Measurements from ENCODE around the gene ICE1.
"Not testable (repeated sequence)": the region's sequence is repeated elsewhere in the genome, so short reads cannot be mapped to it uniquely, and the experiment has no call there.

Gene ICE1

GRCh38 chr5:5432020-5432707, 9.7 kb downstream of the ICE1 start:
- no peak for DNase-seq (ENCODE audit: insufficient read length, low spot score)
- FAIRE-seq: peak; percentile 40

- no peak for FAIRE-seq
These were observed 13.8 kb downstream of the ICE1 start for GRCh38 chr5:5436203-5436760.

GRCh38 chr5:5437227-5438172, 15.0 kb downstream of the ICE1 start:
- DNase-seq (ENCODE audit: insufficient read length, low spot score): no peak
- FAIRE-seq: no peak

More at GRCh38 chr5:5436203-5436760, 13.8 kb downstream of the ICE1 start:
- DNase-seq (ENCODE audit: insufficient read length, low spot score): no peak

- FAIRE-seq (no peak), DNase-seq (ENCODE audit: insufficient read length, low spot score) (no peak)
These were observed 29.4 kb downstream of the ICE1 start for GRCh38 chr5:5451863-5452262.

GRCh38 chr5:5453131-5453530, 30.7 kb downstream of the ICE1 start:
- DNase-seq (ENCODE audit: insufficient read length, low spot score) (no peak), FAIRE-seq (no peak)

- DNase-seq (ENCODE audit: insufficient read length, low spot score) (no peak), FAIRE-seq (no peak)
These were observed 31.9 kb downstream of the ICE1 start for GRCh38 chr5:5454391-5454790.

- FAIRE-seq: no peak
These were observed 34.4 kb downstream of the ICE1 start for GRCh38 chr5:5456858-5457257.

GRCh38 chr5:5460311-5460710, 37.8 kb downstream of the ICE1 start:
- DNase-seq (ENCODE audit: insufficient read length, low spot score): no peak

More at GRCh38 chr5:5456858-5457257, 34.4 kb downstream of the ICE1 start:
- DNase-seq (ENCODE audit: insufficient read length, low spot score): no peak

GRCh38 chr5:5461012-5461411, 38.5 kb downstream of the ICE1 start:
- no peak for FAIRE-seq
- DNase-seq (ENCODE audit: insufficient read length, low spot score): no peak

More at GRCh38 chr5:5460311-5460710, 37.8 kb downstream of the ICE1 start:
- FAIRE-seq: no peak

- FAIRE-seq: no peak
- no peak for DNase-seq (ENCODE audit: insufficient read length, low spot score)
These were observed 41.7 kb downstream of the ICE1 start for GRCh38 chr5:5464036-5464715.

- FAIRE-seq (no peak), DNase-seq (ENCODE audit: insufficient read length, low spot score) (no peak)
These were observed 43.8 kb downstream of the ICE1 start for GRCh38 chr5:5466227-5466626.

GRCh38 chr5:5467737-5468136, 45.3 kb downstream of the ICE1 start:
- FAIRE-seq: no peak
- DNase-seq (ENCODE audit: insufficient read length, low spot score): no peak

- DNase-seq (ENCODE audit: insufficient read length, low spot score): no peak
- FAIRE-seq: no peak
These were observed 48.5 kb downstream of the ICE1 start for GRCh38 chr5:5470933-5471332.

GRCh38 chr5:5473226-5473625, 50.7 kb downstream of the ICE1 start:
- DNase-seq (ENCODE audit: insufficient read length, low spot score) (no peak), FAIRE-seq (no peak)

- DNase-seq (ENCODE audit: insufficient read length, low spot score): no peak
- FAIRE-seq: no peak
These were observed 52.5 kb downstream of the ICE1 start for GRCh38 chr5:5474961-5475360.

GRCh38 chr5:5475975-5476374, 53.5 kb downstream of the ICE1 start:
- DNase-seq (ENCODE audit: insufficient read length, low spot score) (no peak), FAIRE-seq (no peak)

GRCh38 chr5:5479578-5479977, 57.1 kb downstream of the ICE1 start:
- not testable (repeated sequence) for FAIRE-seq

GRCh38 chr5:5480481-5481111, 58.1 kb downstream of the ICE1 start:
- DNase-seq (ENCODE audit: insufficient read length, low spot score) (no peak), FAIRE-seq (peak; percentile 39)

More at GRCh38 chr5:5479578-5479977, 57.1 kb downstream of the ICE1 start:
- DNase-seq (ENCODE audit: insufficient read length, low spot score): not testable (repeated sequence)

- DNase-seq (ENCODE audit: insufficient read length, low spot score) (no peak), FAIRE-seq (no peak)
These were observed 58.7 kb downstream of the ICE1 start for GRCh38 chr5:5481206-5481605.

GRCh38 chr5:5481633-5482032, 59.2 kb downstream of the ICE1 start:
- DNase-seq (ENCODE audit: insufficient read length, low spot score) (no peak), FAIRE-seq (no peak)
